ENCODE data around the gene SMIM1. TPM values are rescaled to one million over a fixed set of nuclear protein-coding genes. Genes with fewer than 3 reads are reported as not detected.

The SMIM1 gene
- total RNA-seq = not detected in 2 replicates

GRCh38 chr1:3772715-3773571 is at the start of gene SMIM1:
TSS of gene SMIM1 (plus strand) at chr1:3772749. CDS start at chr1:3775374, 2,625 bp downstream.

GRCh38 chr1:3752400-3752945 is 20.1 kb upstream of the SMIM1 start, which contains the start of gene CCDC27:
TSS of gene CCDC27 (plus strand) at chr1:3752450. CDS start at chr1:3752482, 32 bp downstream.

GRCh38 chr1:3796215-3797061 is 23.9 kb downstream of the SMIM1 start, which contains the start of gene LRRC47:
TSS of gene LRRC47 (minus strand) at chr1:3796498. CDS start at chr1:3796476, 22 bp downstream.

Other genes starting within 250 kb of the SMIM1 start
- gene MEGF6, start 161.2 kb upstream of the SMIM1 start, total RNA-seq = 16.2 and 16.4 TPM in 2 replicates
- 26.5 and 32.2 TPM in 2 replicates for gene TPRG1L, start 147.7 kb upstream of the SMIM1 start, total RNA-seq
- gene WRAP73, start 122.6 kb upstream of the SMIM1 start, total RNA-seq = 19.9 and 20.4 TPM in 2 replicates
- gene TP73, start 120.2 kb upstream of the SMIM1 start, total RNA-seq = not detected in 2 replicates
- gene CCDC27, start 20.3 kb upstream of the SMIM1 start, total RNA-seq = not detected in 2 replicates
- gene LRRC47, start 23.7 kb downstream of the SMIM1 start, total RNA-seq = 31.1 and 35.7 TPM in 2 replicates
- 17.6 and 21.0 TPM in 2 replicates for gene CEP104, start 84.5 kb downstream of the SMIM1 start, total RNA-seq
- 7.0 and 8.5 TPM in 2 replicates for gene DFFB, start 84.7 kb downstream of the SMIM1 start, total RNA-seq
- 28.2 and 31.2 TPM in 2 replicates for gene C1orf174, start 127.5 kb downstream of the SMIM1 start, total RNA-seq

All from mammary microvascular endothelial cell (primary cell).